NCI-H345 treated with DMSO at 0.1 percent for 48 hours (cell line): ENCODE data around the gene BCL7C.
"Not testable (repeated sequence)": the region's sequence is repeated elsewhere in the genome, so short reads cannot be mapped to it uniquely, and the experiment has no call there.

Experiments used
- DNase-seq: peaks from one replicate; lab custom pipeline; 2025; ENCODE audit not compliant: unreplicated experiment; lab: John Stamatoyannopoulos, UW

The BCL7C gene

GRCh38 chr16:30893744-30894539 lies at the start of gene BCL7C:
Gene BCL7C (minus strand): TSS chr16:30894077. CDS start chr16:30893944, 133 bp downstream.
- DNase-seq: peak; percentile 72

GRCh38 chr16:30942426-30942806 lies 48.5 kb upstream of the BCL7C start:
- DNase-seq: no peak

DNA sequence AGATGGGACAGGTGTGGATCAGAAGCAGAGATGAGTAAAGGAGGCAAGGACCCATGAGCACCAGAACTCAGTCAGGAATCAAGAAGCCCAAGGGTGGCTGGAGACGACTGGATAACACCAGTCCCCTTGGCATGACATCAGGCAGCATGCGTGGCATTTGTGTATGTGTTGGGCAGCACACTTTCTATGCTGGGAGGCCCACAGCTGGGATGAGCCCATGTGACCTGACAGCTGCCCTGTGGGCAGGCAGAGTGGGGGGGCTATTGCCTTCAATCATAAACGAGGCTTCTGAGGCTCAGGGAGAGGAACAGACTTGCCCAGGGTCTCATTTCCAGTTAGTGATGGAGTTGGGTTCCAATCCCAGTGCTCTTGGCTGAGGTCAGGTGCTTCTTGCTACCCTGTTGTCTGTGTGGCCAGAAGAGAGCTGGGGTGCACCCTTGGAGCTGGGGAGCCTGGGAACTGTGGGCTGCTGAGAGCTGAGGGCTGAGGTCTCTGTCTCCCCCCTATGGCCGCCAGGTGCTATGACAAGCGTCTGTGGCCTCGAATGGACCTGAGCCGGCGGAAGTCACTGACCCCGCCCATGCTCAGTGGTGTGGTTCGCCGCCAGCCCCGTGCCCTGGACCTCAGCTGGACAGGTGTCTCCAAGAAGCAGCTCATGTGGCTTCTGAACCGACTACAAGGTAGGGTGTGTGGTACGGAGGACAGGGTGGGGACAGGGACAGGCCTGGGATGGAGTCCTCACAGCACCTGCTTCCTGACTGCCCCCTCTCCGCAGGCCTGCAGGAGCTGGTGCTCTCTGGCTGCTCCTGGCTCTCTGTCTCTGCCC lies 47.9 kb upstream of the BCL7C start:
- DNase-seq: peak; percentile 34

DNA sequence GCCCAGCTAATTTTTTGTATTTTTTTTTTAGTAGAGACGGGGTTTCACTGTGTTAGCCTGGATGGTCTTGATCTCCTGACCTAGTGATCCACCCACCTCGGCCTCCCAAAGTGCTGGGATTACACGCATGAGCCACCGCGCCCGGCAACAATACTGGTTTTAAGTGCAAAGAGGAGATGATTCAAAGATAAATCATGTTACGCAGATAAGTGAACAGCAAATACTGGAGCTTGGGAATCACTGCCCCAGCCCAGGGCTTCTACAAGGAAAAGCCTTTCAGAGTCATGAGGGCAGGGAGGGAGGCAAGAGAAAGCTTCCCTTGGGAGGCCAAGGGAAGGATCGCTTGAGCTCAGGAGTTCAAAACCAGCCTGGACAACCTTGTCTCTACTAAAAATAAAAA lies 45.7 kb upstream of the BCL7C start:
- not testable (repeated sequence) for DNase-seq

- DNase-seq: no peak
Measured at GRCh38 chr16:30937692-30938091, 43.8 kb upstream of the BCL7C start.

DNA sequence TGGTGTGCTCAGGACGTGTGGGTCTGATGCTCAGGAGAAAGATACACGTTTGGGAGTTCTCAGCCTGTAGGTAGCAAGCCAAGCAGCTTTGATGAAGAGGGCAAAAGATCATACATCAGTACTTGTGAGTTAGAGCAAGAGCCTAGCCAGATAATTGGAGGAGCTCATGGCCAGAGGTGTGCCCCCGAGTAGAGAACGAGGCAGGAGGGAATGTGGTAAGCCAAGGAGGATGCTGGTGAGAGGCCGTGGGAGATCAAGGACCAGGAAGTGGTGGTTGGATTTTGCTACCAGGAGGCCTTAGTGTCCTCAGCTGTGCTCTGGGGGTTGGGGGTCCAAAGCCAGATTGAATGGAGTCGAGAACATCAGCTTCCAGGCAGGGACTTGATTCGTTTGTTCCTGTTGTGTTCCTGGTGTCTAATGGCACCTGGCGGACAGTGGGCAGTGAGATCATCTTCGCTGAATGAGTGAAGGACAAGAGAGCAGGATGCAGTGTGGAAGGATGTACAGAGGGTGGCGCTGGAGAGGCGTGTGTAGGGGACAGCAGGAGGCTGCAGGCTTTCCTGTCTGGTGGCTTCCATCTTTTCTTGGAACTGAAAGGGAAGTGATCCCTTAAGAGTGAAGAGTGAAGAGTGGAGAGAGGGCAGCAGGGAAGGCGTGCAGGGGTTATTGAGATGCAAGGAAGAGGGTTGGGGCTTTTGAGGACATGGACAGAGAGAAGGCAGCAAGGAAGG lies 41.1 kb upstream of the BCL7C start:
- DNase-seq: no peak

GRCh38 chr16:30931068-30931650 lies 37.3 kb upstream of the BCL7C start:
- DNase-seq: no peak

- no peak for DNase-seq
Measured at GRCh38 chr16:30930160-30930571, 36.3 kb upstream of the BCL7C start.

- no peak for DNase-seq
Measured at GRCh38 chr16:30929167-30929566, 35.3 kb upstream of the BCL7C start.

- no peak for DNase-seq
Measured at GRCh38 chr16:30928390-30928789, 34.5 kb upstream of the BCL7C start.

DNA sequence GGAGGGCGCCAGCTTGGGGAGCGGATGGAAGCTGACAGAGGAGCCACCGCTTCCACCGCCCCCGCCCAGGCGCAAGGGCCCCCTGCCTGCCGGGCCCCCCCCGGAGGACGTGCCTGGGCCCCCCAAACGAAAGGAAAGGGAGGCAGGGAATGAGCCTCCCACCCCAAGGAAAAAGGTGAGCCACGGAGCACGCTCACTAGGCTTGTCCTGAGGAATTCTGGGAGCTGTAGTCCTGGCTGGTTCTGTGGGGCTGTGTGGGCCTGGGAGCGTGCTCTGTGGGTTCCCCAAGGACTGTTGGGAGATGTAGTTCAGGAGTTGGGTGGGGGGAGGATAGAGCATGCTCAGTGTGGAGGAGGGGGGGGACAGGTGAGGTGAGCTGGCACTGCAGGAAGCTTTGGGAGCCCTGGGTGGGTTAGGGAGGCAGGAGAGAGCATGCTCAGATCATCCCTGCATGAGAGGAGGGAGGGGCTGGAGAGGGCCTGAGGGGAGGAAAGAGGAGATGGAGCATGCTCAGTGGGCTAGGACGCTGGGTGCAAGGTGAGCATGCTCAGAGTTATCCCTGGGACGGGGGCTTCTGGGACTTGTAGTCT lies 34.0 kb upstream of the BCL7C start:
- peak; percentile 97 for DNase-seq

DNA sequence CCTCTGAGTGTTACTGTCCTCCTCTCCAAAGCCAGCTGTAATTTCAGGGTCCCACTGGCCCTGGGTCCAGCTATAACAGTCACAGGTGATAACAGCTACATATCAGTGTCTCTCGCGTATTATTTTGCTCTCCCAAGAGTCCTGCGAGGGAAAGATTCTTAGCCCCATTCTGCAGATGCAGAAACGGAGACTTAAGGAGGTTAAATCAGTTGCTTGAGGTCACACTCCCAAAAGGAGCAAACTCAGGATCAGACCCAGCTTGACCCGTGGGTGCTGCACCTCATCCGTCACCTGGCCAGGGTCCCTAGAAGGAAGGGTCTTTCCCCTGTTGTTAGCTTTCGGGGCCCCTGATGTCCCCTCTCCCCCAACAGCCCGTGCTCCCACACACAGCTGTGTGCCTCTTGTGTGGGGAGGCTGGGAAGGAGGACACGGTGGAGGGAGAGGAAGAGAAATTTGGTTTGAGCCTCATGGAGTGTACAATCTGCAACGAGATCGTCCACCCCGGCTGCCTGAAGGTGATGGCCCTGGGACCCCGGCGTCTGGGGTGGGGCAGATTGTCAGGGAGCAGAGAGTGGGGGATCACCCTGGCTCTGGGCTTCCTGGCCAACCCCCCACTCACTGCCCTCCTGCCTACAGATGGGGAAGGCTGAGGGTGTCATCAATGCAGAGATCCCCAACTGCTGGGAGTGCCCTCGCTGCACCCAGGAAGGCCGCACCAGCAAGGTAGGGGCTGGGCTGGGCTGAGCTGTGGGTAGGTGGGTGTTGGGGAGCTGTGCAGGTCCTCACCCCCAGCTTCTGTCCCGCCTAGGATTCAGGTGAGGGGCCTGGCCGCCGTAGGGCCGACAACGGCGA lies 33.3 kb upstream of the BCL7C start:
- DNase-seq: no peak

DNA sequence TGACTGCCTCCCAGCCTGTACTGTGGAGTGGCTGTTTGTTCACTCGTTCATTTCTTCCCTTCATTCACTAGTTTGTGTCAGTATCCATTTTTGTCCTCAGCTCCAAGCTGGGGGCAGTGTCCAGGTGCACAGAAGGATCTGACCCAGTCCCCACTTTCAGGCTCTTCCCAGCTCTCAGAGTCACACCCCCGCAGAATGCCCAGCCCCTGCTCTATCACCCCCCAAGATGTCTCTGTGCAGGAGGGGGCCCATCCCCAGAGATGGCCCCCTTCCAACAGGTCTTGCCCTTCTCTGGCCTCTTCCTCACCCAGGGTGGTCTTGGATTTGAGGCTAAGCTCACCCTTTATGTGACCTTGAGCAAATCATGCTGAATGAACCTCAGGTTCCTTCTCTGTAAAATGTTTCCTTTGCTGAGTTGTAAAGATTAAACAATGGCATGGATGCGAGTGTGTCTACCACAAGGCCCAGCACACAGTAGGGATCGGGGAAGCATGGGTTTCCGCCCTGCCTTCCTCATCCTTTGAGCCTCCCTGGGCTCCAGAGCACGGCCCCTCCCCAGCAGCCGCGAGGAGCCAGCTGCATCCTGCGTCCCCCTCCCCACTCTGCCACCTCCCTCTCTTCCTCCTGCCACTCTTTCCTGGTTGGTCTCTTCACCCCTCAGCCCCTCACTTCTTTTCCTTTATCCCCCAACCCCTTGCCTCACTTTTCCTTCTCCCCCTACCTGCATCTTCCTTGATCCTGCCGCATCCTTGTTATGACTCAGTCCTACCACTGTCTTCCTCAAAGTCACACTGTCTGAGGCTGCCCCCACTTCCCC lies 32.3 kb upstream of the BCL7C start:
- DNase-seq: no peak

DNA sequence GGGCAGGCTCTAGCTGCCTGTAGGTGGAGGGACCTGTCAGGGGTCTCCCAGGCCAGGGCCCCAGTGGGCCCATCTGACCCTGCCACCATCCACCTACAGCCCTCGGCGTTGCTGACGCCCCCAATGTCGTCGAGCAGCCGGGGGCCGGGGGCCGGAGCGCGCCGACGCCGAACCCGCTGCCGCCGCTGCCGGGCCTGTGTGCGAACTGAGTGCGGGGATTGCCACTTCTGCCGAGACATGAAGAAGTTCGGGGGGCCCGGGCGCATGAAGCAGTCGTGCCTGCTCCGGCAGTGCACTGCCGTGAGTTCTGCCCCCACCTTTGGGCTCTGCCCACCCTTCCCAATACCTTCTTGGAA lies 31.7 kb upstream of the BCL7C start:
- no peak for DNase-seq

DNA sequence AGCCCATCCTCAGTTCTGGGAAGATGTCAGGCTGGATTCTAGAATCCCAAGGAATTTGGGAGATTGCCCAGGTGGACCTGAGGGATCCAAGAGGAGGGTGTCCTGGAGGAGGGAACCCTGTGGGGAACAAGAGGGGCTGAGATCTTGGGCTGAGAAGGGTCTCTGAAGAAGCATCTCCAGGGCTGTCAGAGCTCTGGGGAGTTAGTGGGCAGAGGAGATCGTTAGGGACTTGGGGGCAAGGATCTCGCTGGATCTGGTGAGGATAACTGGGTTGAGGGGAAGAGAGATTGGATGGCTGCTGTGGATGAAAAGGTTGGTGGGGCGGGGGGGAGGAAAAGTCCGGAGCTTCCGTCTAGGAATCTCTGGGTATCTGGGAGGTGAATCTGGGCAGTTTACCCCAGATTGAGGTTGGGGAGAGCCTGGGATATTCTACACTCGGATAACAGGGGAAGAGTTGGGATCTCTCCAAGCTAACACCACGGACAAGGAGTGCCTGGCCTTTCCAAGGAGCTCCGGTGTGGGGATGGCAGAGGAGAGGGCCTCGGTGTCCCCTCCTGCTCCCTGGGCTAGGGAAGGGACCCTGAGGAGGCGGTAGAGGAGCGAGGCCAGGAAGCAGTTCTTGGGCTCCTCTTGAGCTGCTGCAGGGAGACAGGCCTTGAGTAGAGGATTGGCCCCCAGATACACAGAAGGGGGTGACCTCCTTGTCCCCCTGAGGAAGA lies 31.2 kb upstream of the BCL7C start:
- no peak for DNase-seq

DNA sequence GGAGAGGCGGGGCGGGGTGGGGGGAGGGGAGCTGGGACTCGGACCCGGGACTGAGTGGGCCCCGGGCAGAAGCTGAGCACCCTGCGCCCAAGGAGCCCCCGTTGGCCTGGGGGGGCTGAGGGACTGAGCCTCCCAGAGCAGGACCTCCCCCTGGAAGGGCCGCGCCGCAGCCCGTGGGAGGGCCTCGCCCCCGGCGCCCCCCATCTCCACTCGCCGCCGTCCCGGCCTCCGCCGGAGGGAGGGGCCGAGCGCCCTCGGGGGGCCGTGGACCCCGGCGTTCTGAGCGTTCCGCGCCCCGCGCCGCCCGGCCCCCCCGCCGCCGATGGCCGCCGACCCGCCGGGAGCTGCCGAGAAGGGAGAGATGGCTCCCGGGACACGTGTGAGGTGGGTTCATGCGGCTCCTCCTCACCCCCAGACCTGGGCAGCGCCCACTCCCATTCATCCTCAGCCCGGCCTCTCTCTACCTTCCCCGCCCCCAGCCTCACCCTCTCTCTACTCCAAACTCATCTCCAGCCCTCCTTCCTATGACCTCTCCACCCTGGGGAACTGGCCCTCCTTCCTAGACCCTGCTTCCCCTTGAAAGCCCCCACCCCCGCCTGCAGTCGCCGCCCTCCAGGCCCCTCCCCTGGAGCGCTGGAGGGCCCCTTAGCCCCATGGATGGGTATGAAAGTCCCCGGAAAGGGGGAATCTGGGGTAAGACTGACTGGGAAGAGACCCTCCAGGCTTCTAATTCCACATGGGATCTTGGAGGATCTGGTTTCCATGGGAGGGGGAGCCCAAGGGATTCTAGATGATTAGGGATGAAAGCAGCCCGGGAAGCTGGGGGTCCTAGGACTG lies 30.4 kb upstream of the BCL7C start:
- no peak for DNase-seq

- no peak for DNase-seq
Measured at GRCh38 chr16:30923554-30924075, 29.7 kb upstream of the BCL7C start, which contains the start of gene FBXL19. Gene FBXL19 (plus strand): TSS chr16:30923572. CDS start chr16:30925755, 2,183 bp downstream.
